Ovary (tissue), 3 donors: ENCODE results near the gene RAPGEF4.

Experiments used
- CTCF ChIP-seq, 3 donors: fragments of 450-650 bp in 2 of 3; fragments of 200-600 bp in 1 of 3; IDR thresholded peaks; one replicate each; pipeline versions ENCODE4 v1.5.1 to v1.8.0; 2016 to 2022; ENCODE audit warnings: antibody characterized with exemption in 3 of 3, mild to moderate bottlenecking in 1 of 3
- EP300 ChIP-seq: sonication (generic); formaldehyde crosslinking; IDR thresholded peaks from one replicate; pipeline ENCODE4 v1.6.1; 2017; ENCODE audit warnings: antibody characterized with exemption
- POLR2A ChIP-seq: fragments of 450-650 bp; IDR thresholded peaks from one replicate; pipeline ENCODE4 v1.6.1; 2017; ENCODE audit warnings: antibody characterized with exemption, mild to moderate bottlenecking, moderate library complexity
- donor health status: DM: no; HTN: no; CAD: no.

GRCh38 chr2:173033084-173033483, 297.4 kb downstream of the RAPGEF4 start:
- no peak for TF ChIP-seq CTCF (IDR thresholded peaks at IDR 0.05)
- no peak for TF ChIP-seq POLR2A
- no peak for TF ChIP-seq EP300
